SU-DHL-6 (cell line): ENCODE results near the gene PRM3.

ENCODE experiments used
- H2AFZ ChIP-seq: fragments of 200-600 bp; sonication (generic); 2 replicates; pipeline ENCODE4 v1.6.1; 2014; ENCODE audit warnings: low read depth, mild to moderate bottlenecking, moderate library complexity, mixed read lengths, antibody characterized with exemption, low read length; ENCODE audit not compliant: severe bottlenecking
- H3F3A ChIP-seq: fragments of 200-600 bp; shearing (Covaris generic); 2 replicates; pipeline ENCODE4 v1.6.0; 2016; ENCODE audit warnings: antibody characterized with exemption, mild to moderate bottlenecking; ENCODE audit not compliant: insufficient read depth
- H3K27ac ChIP-seq: fragments of 200-600 bp; sonication (generic); 2 replicates; pipeline ENCODE4 v1.5.1; 2016; ENCODE audit warnings: low read depth, mild to moderate bottlenecking, low read length, moderate library complexity, mixed read lengths
- H3K27me3 ChIP-seq: fragments of 200-600 bp; sonication (generic), shearing (Covaris generic); 2 replicates; pipeline ENCODE4 v1.6.0; 2014; ENCODE audit warnings: mild to moderate bottlenecking, low read length
- H3K36me3 ChIP-seq: fragments of 200-600 bp; sonication (generic); 2 replicates; pipeline ENCODE4 v1.6.1; 2014; ENCODE audit warnings: mild to moderate bottlenecking, low read length, mixed read lengths
- H3K4me2 ChIP-seq: fragments of 300-600, 200-600 bp; shearing (Covaris generic), sonication (generic); 2 replicates; pipeline ENCODE4 v1.6.0; 2014; ENCODE audit warnings: low read length, low read depth, mild to moderate bottlenecking; ENCODE audit not compliant: poor library complexity, severe bottlenecking
- H3K4me3 ChIP-seq: fragments of 200-600 bp; sonication (generic); 2 replicates; pipeline ENCODE4 v1.5.1; 2014; ENCODE audit warnings: antibody characterized with exemption, low read length, mild to moderate bottlenecking, mixed read lengths; ENCODE audit not compliant: insufficient read depth, poor library complexity, severe bottlenecking
- H3K79me2 ChIP-seq: fragments of 200-600 bp; sonication (generic); 2 replicates; pipeline ENCODE4 v1.6.1; 2014; ENCODE audit warnings: mild to moderate bottlenecking, low read length, moderate library complexity; ENCODE audit not compliant: insufficient read depth
- H3K9ac ChIP-seq: fragments of 200-600 bp; sonication (generic); 2 replicates; pipeline ENCODE4 v1.7.0; 2014; ENCODE audit warnings: mild to moderate bottlenecking, low read length
- H3K9me2 ChIP-seq: fragments of 200-600 bp; sonication (generic); replicated peaks from 2 replicates; pipeline ENCODE4 v1.6.1; 2014; ENCODE audit warnings: low read length; ENCODE audit not compliant: insufficient read depth
- H3K9me3 ChIP-seq: fragments of 200-600 bp; sonication (generic); 2 replicates; pipeline ENCODE4 v1.6.1; 2014; ENCODE audit warnings: low read length, mixed read lengths; ENCODE audit not compliant: insufficient read depth
- H4K20me1 ChIP-seq: fragments of 200-600 bp; sonication (generic); 2 replicates; pipeline ENCODE4 v1.6.1; 2014; ENCODE audit warnings: low read depth, mild to moderate bottlenecking, antibody characterized with exemption, low read length, moderate library complexity, mixed read lengths
- EZH2phosphoT487 ChIP-seq: fragments of 200-600 bp; sonication (generic), shearing (Covaris generic); conservative IDR thresholded peaks from 2 replicates; pipeline ENCODE4 v1.6.1; 2018; ENCODE audit warnings: mild to moderate bottlenecking, antibody characterized with exemption, low read length, moderate library complexity, mixed read lengths
- TF ChIP-seq, protein P1 (sequence below): fragments of 200-600 bp; sonication (generic); IDR thresholded peaks from one replicate; pipeline ENCODE4 v1.5.1; 2017; ENCODE audit warnings: antibody characterized with exemption, mild to moderate bottlenecking, low read length, moderate library complexity; ENCODE audit not compliant: insufficient read depth, poor library complexity, severe bottlenecking

PRM3 gene

DNA sequence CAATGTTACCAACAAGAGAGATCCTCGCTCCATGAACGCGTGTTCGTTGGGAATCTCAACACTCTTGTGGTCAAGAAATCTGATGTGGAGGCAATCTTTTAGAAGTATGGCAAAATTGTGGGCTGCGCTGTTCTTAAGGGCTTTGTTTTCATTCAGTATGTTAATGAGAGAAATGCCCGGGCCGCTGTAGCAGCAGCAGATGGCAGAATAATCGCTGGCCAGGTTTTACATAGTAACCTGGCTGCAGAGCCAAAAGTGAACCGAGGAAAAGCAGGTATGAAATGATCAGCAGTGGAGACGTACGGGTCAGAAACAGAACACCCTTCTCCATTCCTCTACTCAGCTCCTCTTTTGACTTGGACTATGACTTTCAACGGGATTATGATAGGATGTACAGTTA lies 30.8 kb downstream of the PRM3 start:
- Histone ChIP-seq H3K4me2 (no peak overlapping the region), H3K9ac (no peak overlapping the region), H3K79me2 (no peaks in the 10 kb centered on the region), H3K9me2 (no peaks in the 10 kb centered on the region), H3K27ac (no peak overlapping the region), H2AFZ (no peak overlapping the region), H3K4me3 (no peak overlapping the region), H3K36me3 (no peaks in the 10 kb centered on the region), H4K20me1 (no peaks in the 10 kb centered on the region), H3F3A (no peaks in the 10 kb centered on the region), H3K9me3 (no peaks in the 10 kb centered on the region), H3K27me3 (no peaks in the 10 kb centered on the region)
- TF ChIP-seq EZH2phosphoT487, result no peak
- TF ChIP-seq, protein P1, sequence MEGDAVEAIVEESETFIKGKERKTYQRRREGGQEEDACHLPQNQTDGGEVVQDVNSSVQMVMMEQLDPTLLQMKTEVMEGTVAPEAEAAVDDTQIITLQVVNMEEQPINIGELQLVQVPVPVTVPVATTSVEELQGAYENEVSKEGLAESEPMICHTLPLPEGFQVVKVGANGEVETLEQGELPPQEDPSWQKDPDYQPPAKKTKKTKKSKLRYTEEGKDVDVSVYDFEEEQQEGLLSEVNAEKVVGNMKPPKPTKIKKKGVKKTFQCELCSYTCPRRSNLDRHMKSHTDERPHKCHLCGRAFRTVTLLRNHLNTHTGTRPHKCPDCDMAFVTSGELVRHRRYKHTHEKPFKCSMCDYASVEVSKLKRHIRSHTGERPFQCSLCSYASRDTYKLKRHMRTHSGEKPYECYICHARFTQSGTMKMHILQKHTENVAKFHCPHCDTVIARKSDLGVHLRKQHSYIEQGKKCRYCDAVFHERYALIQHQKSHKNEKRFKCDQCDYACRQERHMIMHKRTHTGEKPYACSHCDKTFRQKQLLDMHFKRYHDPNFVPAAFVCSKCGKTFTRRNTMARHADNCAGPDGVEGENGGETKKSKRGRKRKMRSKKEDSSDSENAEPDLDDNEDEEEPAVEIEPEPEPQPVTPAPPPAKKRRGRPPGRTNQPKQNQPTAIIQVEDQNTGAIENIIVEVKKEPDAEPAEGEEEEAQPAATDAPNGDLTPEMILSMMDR, result no peak

DNA sequence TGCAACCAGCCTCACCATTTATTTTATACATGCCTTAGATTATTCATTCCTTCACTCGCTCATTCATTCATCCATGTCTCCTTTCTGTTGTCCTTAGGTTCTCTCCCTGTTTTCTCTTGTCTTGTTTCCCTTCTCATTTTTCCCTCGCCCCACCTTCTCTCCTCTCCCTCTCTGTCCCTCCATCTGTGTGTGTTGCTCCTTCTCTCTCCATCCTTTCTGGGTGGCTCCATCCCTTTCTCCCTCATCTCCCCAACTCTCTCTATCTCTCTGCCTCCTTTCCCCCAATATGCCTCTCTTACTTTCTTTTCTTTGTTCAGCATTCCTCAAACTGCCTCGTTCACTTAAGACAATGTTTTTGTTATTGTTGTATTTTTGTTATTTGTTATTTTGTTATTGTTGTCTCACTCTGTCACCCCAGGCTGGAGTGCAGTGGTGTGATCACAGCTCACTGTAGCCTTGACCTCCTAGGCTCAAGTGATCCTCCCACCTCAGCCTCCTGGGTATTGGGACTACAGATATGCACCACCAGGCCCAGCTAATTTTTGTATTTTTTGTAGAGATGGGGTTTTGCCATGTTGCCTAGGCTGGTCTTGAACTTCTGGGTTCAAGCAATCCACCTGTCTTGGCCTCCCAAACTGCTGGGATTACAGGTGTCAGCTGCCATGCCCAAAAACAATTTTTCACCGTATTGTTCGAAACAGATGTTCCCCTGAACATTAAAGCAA lies 31.8 kb downstream of the PRM3 start:
- Histone ChIP-seq H3K9me3 (no peaks in the 10 kb centered on the region), H3K4me3 (no peak overlapping the region), H4K20me1 (no peaks in the 10 kb centered on the region), H3K36me3 (no peaks in the 10 kb centered on the region), H3K9ac (no peak overlapping the region), H3K9me2 (no peaks in the 10 kb centered on the region), H3K27me3 (no peaks in the 10 kb centered on the region), H3K27ac (no peak overlapping the region), H3K4me2 (no peak overlapping the region), H3K79me2 (no peaks in the 10 kb centered on the region), H3F3A (no peaks in the 10 kb centered on the region), H2AFZ (no peak overlapping the region)
- no peak for TF ChIP-seq EZH2phosphoT487
- TF ChIP-seq, protein P1, result no peak

DNA sequence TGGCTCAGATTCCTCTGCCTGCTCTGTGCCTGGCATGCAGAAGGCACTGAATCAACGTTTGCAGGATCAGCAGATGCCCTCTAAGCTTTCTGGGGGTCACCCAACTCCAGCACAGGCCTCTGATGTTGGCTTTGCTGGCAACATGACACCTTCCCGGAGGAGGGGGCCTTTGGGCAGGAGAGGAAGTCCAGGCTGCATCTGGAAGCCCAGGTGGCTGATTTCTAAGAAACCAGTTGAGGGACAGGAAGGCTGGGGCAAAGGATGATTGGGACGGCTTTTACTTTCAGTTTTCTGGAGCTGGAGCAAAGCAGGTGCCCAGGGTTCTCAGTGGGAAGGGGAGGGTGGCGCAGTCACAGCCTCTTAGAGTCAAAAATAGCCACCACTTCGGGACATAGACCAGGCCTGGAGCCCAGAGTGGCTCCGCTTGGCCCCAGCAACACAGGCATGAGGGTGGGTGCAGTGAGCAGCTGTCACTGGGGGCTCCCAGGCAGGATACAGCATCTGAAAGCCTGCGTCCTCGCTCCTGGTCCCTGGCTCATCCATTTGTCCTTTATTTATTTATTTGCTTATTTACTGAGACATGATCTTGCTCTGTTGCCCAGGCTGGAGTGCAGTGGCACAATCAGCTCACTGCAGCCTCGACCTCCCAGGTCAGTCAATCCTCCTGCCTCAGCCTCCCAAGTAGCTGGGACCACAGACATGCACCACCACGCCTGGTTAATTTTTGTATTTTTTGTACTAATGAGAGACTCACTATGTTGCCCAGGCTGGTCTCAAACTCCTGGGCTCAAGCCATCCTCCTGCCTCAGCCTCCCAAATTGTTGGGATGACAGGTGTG lies 32.6 kb downstream of the PRM3 start:
- no peak for TF ChIP-seq EZH2phosphoT487
- TF ChIP-seq, protein P1, result no peak
- Histone ChIP-seq H4K20me1 (no peaks in the 10 kb centered on the region), H3K79me2 (no peaks in the 10 kb centered on the region), H3K9ac (no peak overlapping the region), H3K9me3 (no peaks in the 10 kb centered on the region), H3K36me3 (no peaks in the 10 kb centered on the region), H3K9me2 (no peaks in the 10 kb centered on the region), H3K4me3 (no peak overlapping the region), H3K27me3 (no peaks in the 10 kb centered on the region), H2AFZ (no peak overlapping the region), H3F3A (no peaks in the 10 kb centered on the region), H3K4me2 (no peak overlapping the region), H3K27ac (no peak overlapping the region)
